ENCODE measurements around the gene HAGHL. TPM values are rescaled to one million over a fixed set of nuclear protein-coding genes. Genes with fewer than 3 reads are reported as not detected.

Gene HAGHL
- total and polyA plus RNA-seq, 4 donors, result 4.1 to 26.7 (median 13.1) TPM

DNA sequence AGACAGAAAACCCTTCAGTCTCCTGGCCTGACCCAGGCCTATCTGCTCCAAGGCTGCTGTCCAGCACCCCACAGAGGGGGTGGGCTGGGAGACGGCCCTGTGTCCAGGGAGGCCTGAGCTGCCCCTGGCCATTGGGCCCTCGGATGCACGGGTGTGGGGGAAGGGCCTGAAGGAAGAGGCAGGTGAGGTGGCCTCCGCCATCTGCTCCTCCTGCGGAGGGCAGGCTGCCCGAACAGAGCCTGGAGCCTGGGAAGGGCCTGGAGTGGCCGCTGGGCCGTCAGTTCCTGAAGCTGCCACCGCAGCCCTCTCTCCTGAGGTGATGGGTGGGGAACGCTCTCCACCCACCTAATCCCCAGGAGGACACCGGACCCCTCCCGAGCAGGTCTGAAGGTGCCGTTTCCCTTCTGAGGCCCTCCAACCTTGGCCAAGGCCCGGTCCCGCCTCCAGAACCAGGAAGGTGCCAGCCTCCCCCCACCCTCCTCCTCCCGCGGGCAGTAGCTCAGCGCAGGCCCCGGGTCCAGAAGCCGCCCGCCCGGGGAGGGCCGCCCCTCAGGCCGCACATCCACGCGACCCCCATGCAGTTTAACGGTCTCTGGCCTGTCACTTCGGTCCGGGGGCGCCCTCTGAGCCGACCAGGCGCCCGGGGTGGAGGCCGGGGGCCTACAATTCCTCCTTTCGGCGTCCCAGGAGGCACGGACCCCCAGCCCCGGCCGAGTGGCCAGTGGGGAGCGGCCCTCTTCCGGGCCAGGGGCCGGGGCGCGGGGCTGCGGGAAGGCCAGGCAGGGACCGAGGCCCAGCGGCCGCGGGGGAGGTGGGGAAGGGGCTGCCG is 22.1 kb upstream of the HAGHL start:
- WGBS, 2 donors, result 12 to 14% methylated on average over 32 to 49 of the region's 50 CpGs
- peaks cover 0 to 5% (median 0%) of the 10 kb centered on the region in 4 donors for H3K9me3 ChIP-seq (ENCODE audit: control insufficient read depth in 4 of 4, insufficient read depth in 3 of 4, low read length in 3 of 4)

DNA sequence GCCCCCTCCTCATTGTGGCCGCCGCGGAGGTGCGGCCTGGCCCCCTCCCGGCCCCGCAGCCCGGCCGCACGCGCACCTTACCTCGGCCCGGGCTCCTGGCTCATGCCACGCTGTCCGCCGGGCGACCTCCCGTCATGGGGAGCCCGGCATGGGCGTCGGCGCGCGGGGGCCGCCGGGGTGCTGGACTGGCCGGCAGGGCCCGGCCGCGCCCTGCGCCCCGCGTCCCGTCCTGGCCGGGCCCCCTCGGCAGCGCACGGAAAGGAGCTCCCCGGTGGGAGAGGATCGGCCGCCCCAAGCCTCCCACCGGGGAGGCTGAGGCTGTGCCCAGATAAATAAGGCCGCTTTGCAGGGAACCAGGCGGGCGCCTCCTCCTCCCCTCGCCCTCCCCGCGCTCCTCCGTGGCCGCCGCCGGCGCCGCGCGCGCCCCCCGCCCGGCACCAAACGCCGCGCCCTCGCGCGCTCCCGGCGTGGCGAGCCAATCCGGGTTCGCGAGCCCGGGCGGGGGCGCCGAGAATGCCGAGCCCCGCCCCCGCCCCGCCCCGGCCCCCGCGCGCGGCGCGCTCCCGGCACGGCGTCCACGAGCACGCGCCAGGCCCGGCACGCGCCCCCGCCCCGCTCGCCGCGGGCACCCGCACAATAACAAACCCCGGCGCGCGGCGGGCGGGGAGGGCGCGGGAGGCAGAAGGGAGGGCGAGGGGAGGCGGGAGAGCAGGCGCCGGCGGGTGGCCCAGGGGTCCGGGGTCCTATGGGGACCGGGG is 21.3 kb upstream of the HAGHL start, which contains the start of gene FBXL16:
Gene FBXL16 (minus strand): TSS at position 371 of the 758 bp plus-strand sequence. CDS start 8,396 bp downstream, outside the sequence.
- no peak for TF ChIP-seq CTCF (IDR thresholded peaks at IDR 0.05; ENCODE audit: control extremely low read depth, extremely low read depth)
- WGBS, 2 donors, result 1 to 2% methylated on average over 31 to 115 of the region's 115 CpGs
- peaks cover 0 to 5% (median 0%) of the 10 kb centered on the region in 4 donors for H3K9me3 ChIP-seq (ENCODE audit: control insufficient read depth in 4 of 4, insufficient read depth in 3 of 4, low read length in 3 of 4)
- no peaks in the 10 kb centered on the region for H3K36me3 ChIP-seq (ENCODE audit: control insufficient read depth in 4 of 4, insufficient read depth in 4 of 4, low read length in 4 of 4)
- H3K9ac ChIP-seq (ENCODE audit: insufficient read depth in 1 of 2, low read length in 2 of 2), result no peak within 1 kb of the TSS
- ATAC-seq (ENCODE audit: insufficient read depth, low FRiP score) (no peak), DNase-seq (no peak)
- H3K4me3 ChIP-seq, result no peak within 1 kb of the TSS
- H3K4me1 ChIP-seq (ENCODE audit: control insufficient read depth in 5 of 5, insufficient read depth in 5 of 5, low read length in 5 of 5), result no peaks in the 10 kb centered on the region
- peaks cover 11 to 69% (median 38%) of the 10 kb centered on the region in 3 donors for H3K27me3 ChIP-seq (ENCODE audit: control insufficient read depth in 3 of 3, insufficient read depth in 3 of 3, low read length in 2 of 3)
- H3K27ac ChIP-seq (ENCODE audit: low read depth in 1 of 2, low read length in 1 of 2), result no peak within 1 kb of the TSS

More for the DNA sequence above, 22.1 kb upstream of the HAGHL start:
- Histone ChIP-seq H3K4me1 (ENCODE audit: control insufficient read depth in 5 of 5, insufficient read depth in 5 of 5, low read length in 5 of 5) (no peaks in the 10 kb centered on the region), H3K36me3 (ENCODE audit: control insufficient read depth in 4 of 4, insufficient read depth in 4 of 4, low read length in 4 of 4) (no peaks in the 10 kb centered on the region), H3K9ac (ENCODE audit: insufficient read depth in 1 of 2, low read length in 2 of 2) (no peak overlapping the region), H3K27ac (ENCODE audit: low read depth in 1 of 2, low read length in 1 of 2) (no peak overlapping the region), H3K4me3 (no peak overlapping the region), H3K27me3 (ENCODE audit: control insufficient read depth in 3 of 3, insufficient read depth in 3 of 3, low read length in 2 of 3) (peaks cover 7 to 69% (median 38%) of the 10 kb centered on the region in 3 donors)
- TF ChIP-seq CTCF (IDR thresholded peaks at IDR 0.05; ENCODE audit: control extremely low read depth, extremely low read depth), result no peak
- no peak for ATAC-seq (ENCODE audit: insufficient read depth, low FRiP score)
- DNase-seq, result no peak

GRCh38 chr16:706189-707061 is 20.5 kb upstream of the HAGHL start:
- 5 to 7% methylated on average over 42 to 49 of the region's 49 CpGs for WGBS, 2 donors
- Histone ChIP-seq H3K4me1 (ENCODE audit: control insufficient read depth in 5 of 5, insufficient read depth in 5 of 5, low read length in 5 of 5) (no peaks in the 10 kb centered on the region), H3K36me3 (ENCODE audit: control insufficient read depth in 4 of 4, insufficient read depth in 4 of 4, low read length in 4 of 4) (no peaks in the 10 kb centered on the region), H3K27me3 (ENCODE audit: control insufficient read depth in 3 of 3, insufficient read depth in 3 of 3, low read length in 2 of 3) (peaks cover 11 to 64% (median 38%) of the 10 kb centered on the region in 3 donors), H3K9ac (ENCODE audit: insufficient read depth in 1 of 2, low read length in 2 of 2) (no peak overlapping the region), H3K4me3 (no peak overlapping the region), H3K9me3 (ENCODE audit: control insufficient read depth in 4 of 4, insufficient read depth in 3 of 4, low read length in 3 of 4) (peaks cover 0 to 5% (median 0%) of the 10 kb centered on the region in 4 donors), H3K27ac (ENCODE audit: low read depth in 1 of 2, low read length in 1 of 2) (no peak overlapping the region)
- no peak for DNase-seq
- no peak for TF ChIP-seq CTCF (IDR thresholded peaks at IDR 0.05; ENCODE audit: control extremely low read depth, extremely low read depth)
- ATAC-seq (ENCODE audit: insufficient read depth, low FRiP score), result no peak

Measured in lung (tissue), 12 donors.